HCT116 (cell line): Measurements from ENCODE around the gene PAK1. TPM values are rescaled to one million over a fixed set of nuclear protein-coding genes. Genes with fewer than 3 reads are reported as not detected.

Source experiments
- ATAC-seq: fragments of 200-7000 bp; cut with Tn5 transposase; 2 replicates; pipeline ENCODE4 v1.9.1; 2020; ENCODE audit warnings: mild to moderate bottlenecking, moderate library complexity
- BruUV-seq: library from RNA; stranded (reverse); fragments of 400-500 nt; replicated peaks from 2 replicates; lab custom pipeline; 2021; lab: Mats Ljungman, UMichigan
- CTCF ChIA-PET: fragments of 300-600 bp; sonication (Branson Sonifier 250); formaldehyde crosslinking; loops from one replicate; lab custom pipeline; 2021; ENCODE audit warnings: antibody characterized with exemption; lab: Charles Lee
- POLR2A ChIA-PET: fragments of 300-600, 350-600 bp; sonication (Branson Sonifier 250); formaldehyde crosslinking; loops from one replicate; lab custom pipeline; 2021; ENCODE audit warnings: antibody characterized with exemption; lab: Charles Lee
- RAD21 ChIA-PET, 2 experiments: fragments of 300-600 bp; sonication (Branson Sonifier 250); formaldehyde crosslinking; loops; one replicate each; lab custom pipeline; 2023; ENCODE audit warnings: low total read pairs in 2 of 2; ENCODE audit not compliant: uncharacterized antibody in 2 of 2, unreplicated experiment in 2 of 2, low non-redundant PET in 1 of 2; lab: Charles Lee
- DNase-seq: peaks from one replicate; pipeline ENCODE4 v3.0.0-alpha.2; 2010; ENCODE audit warnings: low read depth, low spot score
- H2AFZ ChIP-seq: fragments of 200-600 bp; shearing (Covaris generic), sonication (generic); 2 replicates; pipeline ENCODE4 v1.6.1; 2017; ENCODE audit warnings: low read depth, mixed run types, mixed read lengths, antibody characterized with exemption, low read length; ENCODE audit not compliant: poor library complexity, severe bottlenecking
- H3K27ac ChIP-seq: 2 replicates; pipeline ENCODE4 v1.5.1; 2012; ENCODE audit warnings: low read depth, low read length
- H3K27me3 ChIP-seq: fragments of 200-600 bp; sonication (generic); 2 replicates; pipeline ENCODE4 v1.6.1; 2016; ENCODE audit warnings: mixed run types, low read length, mixed read lengths; ENCODE audit not compliant: insufficient read depth
- H3K36me3 ChIP-seq, 2 experiments: fragments of 200-500 bp in 1 of 2; fragments of 200-600 bp in 1 of 2; sonication (Bioruptor generic) in 1 of 2; sonication (generic) in 1 of 2; 2 replicates each; pipeline versions ENCODE4 v1.5.1 to v1.6.1; 2014 to 2016; ENCODE audit warnings: low read length in 2 of 2, inconsistent platforms in 1 of 2, mixed read lengths in 1 of 2, mixed run types in 1 of 2; ENCODE audit not compliant: insufficient read depth in 2 of 2, control insufficient read depth in 1 of 2
- H3K4me1 ChIP-seq, 2 experiments: fragments of 200-600 bp in 1 of 2; sonication (generic) in 1 of 2; 2 replicates each; pipeline versions ENCODE4 v1.5.1 to v1.6.1; 2012 to 2017; ENCODE audit warnings: low read length in 2 of 2, inconsistent platforms in 1 of 2, mild to moderate bottlenecking in 1 of 2, mixed read lengths in 1 of 2, mixed run types in 1 of 2, moderate library complexity in 1 of 2; ENCODE audit not compliant: insufficient read depth in 2 of 2, control insufficient read depth in 1 of 2
- H3K4me2 ChIP-seq: fragments of 200-600 bp; sonication (generic); 2 replicates; pipeline ENCODE4 v1.6.1; 2017; ENCODE audit warnings: mixed run types, low read length, mixed read lengths
- H3K4me3 ChIP-seq, 2 experiments: fragments of 200-600 bp in 1 of 2; sonication (generic) in 1 of 2; replicated peaks in 1 of 2; 2 replicates each; pipeline ENCODE4 v1.5.1; 2011 to 2016; ENCODE audit warnings: low read length in 2 of 2, control low read depth in 1 of 2, low read depth in 1 of 2, mild to moderate bottlenecking in 1 of 2, mixed read lengths in 1 of 2, mixed run types in 1 of 2
- H3K79me2 ChIP-seq: fragments of 200-600 bp; sonication (generic); 2 replicates; pipeline ENCODE4 v1.6.1; 2017; ENCODE audit warnings: mild to moderate bottlenecking, mixed run types, low read length, moderate library complexity, mixed read lengths; ENCODE audit not compliant: insufficient read depth
- H3K9ac ChIP-seq: fragments of 200-600 bp; sonication (generic); 2 replicates; pipeline ENCODE4 v1.6.1; 2016; ENCODE audit warnings: low read length, mixed read lengths
- H3K9me2 ChIP-seq: fragments of 200-600 bp; sonication (generic), shearing (Covaris generic); 2 replicates; pipeline ENCODE4 v1.6.1; 2017; ENCODE audit warnings: mixed run types, mild to moderate bottlenecking, moderate library complexity; ENCODE audit not compliant: insufficient read depth
- H3K9me3 ChIP-seq, 2 experiments: fragments of 200-500 bp in 1 of 2; fragments of 200-600 bp in 1 of 2; sonication (Bioruptor generic) in 1 of 2; sonication (generic) in 1 of 2; 2 replicates each; pipeline ENCODE4 v1.6.1; 2014 to 2017; ENCODE audit warnings: low read length in 2 of 2, mixed read lengths in 2 of 2, inconsistent platforms in 1 of 2, low read depth in 1 of 2, mild to moderate bottlenecking in 1 of 2, mixed run types in 1 of 2, moderate library complexity in 1 of 2; ENCODE audit not compliant: control insufficient read depth in 1 of 2, insufficient read depth in 1 of 2
- H4K20me1 ChIP-seq: fragments of 200-600 bp; sonication (generic), shearing (Covaris generic); 2 replicates; pipeline ENCODE4 v1.6.1; 2017; ENCODE audit warnings: mixed run types, mild to moderate bottlenecking, moderate library complexity; ENCODE audit not compliant: insufficient read depth
- ATF3 ChIP-seq: IDR thresholded peaks from 2 replicates; pipeline ENCODE4 v1.6.1; 2012
- CBX3 ChIP-seq: IDR thresholded peaks from 2 replicates; pipeline ENCODE4 v1.6.1; 2012; ENCODE audit warnings: low read depth
- EGR1 ChIP-seq: IDR thresholded peaks from 2 replicates; pipeline ENCODE4 v1.6.1; 2012; ENCODE audit warnings: low read depth
- ELF1 ChIP-seq: IDR thresholded peaks from 2 replicates; pipeline ENCODE4 v1.6.1; 2012; ENCODE audit warnings: low read depth, borderline replicate concordance
- FOSL1 ChIP-seq: IDR thresholded peaks from 2 replicates; pipeline ENCODE4 v1.6.1; 2012; ENCODE audit warnings: low read depth
- JUND ChIP-seq: IDR thresholded peaks from 2 replicates; pipeline ENCODE4 v1.6.1; 2012
- MAX ChIP-seq: IDR thresholded peaks from 2 replicates; pipeline ENCODE4 v1.6.1; 2012
- POLR2A ChIP-seq: IDR thresholded peaks from 2 replicates; pipeline ENCODE4 v1.7.0; 2011; ENCODE audit warnings: borderline replicate concordance; ENCODE audit not compliant: insufficient read depth, insufficient read length; ENCODE audit errors: extremely low read depth
- POLR2AphosphoS5 ChIP-seq: IDR thresholded peaks from 2 replicates; pipeline ENCODE4 v1.6.1; 2011; ENCODE audit warnings: mild to moderate bottlenecking, low read depth, low read length, moderate library complexity
- RAD21 ChIP-seq: IDR thresholded peaks from 2 replicates; pipeline ENCODE4 v1.6.1; 2012; ENCODE audit warnings: low read depth, mild to moderate bottlenecking
- REST ChIP-seq: IDR thresholded peaks from 2 replicates; pipeline ENCODE4 v1.6.1; 2012; ENCODE audit warnings: low read depth
- SIN3A ChIP-seq: IDR thresholded peaks from 2 replicates; pipeline ENCODE4 v1.6.1; 2012; ENCODE audit warnings: low read depth
- SP1 ChIP-seq: IDR thresholded peaks from 2 replicates; pipeline ENCODE4 v1.6.1; 2012; ENCODE audit warnings: low read depth
- SRF ChIP-seq: IDR thresholded peaks from 2 replicates; pipeline ENCODE4 v1.6.1; 2012; ENCODE audit warnings: low read depth
- ZBTB33 ChIP-seq: IDR thresholded peaks from 2 replicates; pipeline ENCODE4 v1.6.1; 2011; ENCODE audit warnings: mild to moderate bottlenecking, low read length, moderate library complexity; ENCODE audit not compliant: insufficient replicate concordance; ENCODE audit errors: extremely low read depth
- ZFX ChIP-seq: fragments of 450-650 bp; IDR thresholded peaks from 2 replicates; pipeline ENCODE4 v1.6.1; 2017
- intact Hi-C: fragments of 100-400 bp; cut with micrococcal nuclease; formaldehyde crosslinking; loops from 2 replicates; pipeline ENCODE4 v1.10.0; 2022
- total RNA-seq: library from RNA; stranded (reverse); gene quantifications from one replicate; pipeline ENCODE4 v1.2.1, GENCODE V29; 2021; ENCODE audit not compliant: unreplicated experiment

The PAK1 gene
- total RNA-seq, 1 experiment from 2014 or later: 56.1 TPM

GRCh38 chr11:77411137-77411707 is 62.7 kb downstream of the PAK1 start:
- no peaks in the 10 kb centered on the region for H4K20me1 ChIP-seq
- intact Hi-C loops: no loop called here
- no peak for TF ChIP-seq SRF
- no peak for TF ChIP-seq ZBTB33
- TF ChIP-seq SP1: no peak
- no peak for TF ChIP-seq ZFX
- TF ChIP-seq EGR1: no peak
- no peak for TF ChIP-seq POLR2A
- TF ChIP-seq JUND: no peak
- TF ChIP-seq SIN3A: no peak
- TF ChIP-seq RAD21: no peak
- TF ChIP-seq ATF3: no peak
- TF ChIP-seq MAX: no peak
- TF ChIP-seq CBX3: no peak
- TF ChIP-seq FOSL1: no peak
- no peak for TF ChIP-seq ELF1
- TF ChIP-seq POLR2AphosphoS5: no peak
- no peak for TF ChIP-seq REST
- TF ChIP-seq, all 23 proteins: peak for 0
- Histone ChIP-seq H2AFZ (no peak overlapping the region), H3K9ac (peak overlapping the region; percentile 76), H3K9me3 (no peaks in the 10 kb centered on the region), H3K4me2 (peak overlapping the region; percentile 89), H3K27ac (peak overlapping the region; percentile 15; the same call in 1 of the 2 replicates), H3K4me1 (peaks cover 15 to 43% of the 10 kb centered on the region in 2 experiments; a peak in 3 of 4 replicates), H3K9me2 (no peaks in the 10 kb centered on the region), H3K4me3 (peak overlapping the region; percentile 60 to 74), H3K36me3 (no peaks in the 10 kb centered on the region), H3K27me3 (no peaks in the 10 kb centered on the region), H3K79me2 (peaks cover 39% of the 10 kb centered on the region)
- peak; percentile 44 for ATAC-seq
- ChIA-PET RAD21 (interaction anchor here in 1 of 2 experiments (0.8 kb wide), 1 partner anchor 216 kb away, joined by 4 read pairs; no protein-coding TSS in a partner anchor), POLR2A (interaction anchor here (1.1 kb wide), 1 partner anchor 36 kb away, joined by 3 read pairs; no protein-coding TSS in a partner anchor), CTCF (interaction anchor here (1.6 kb wide), 1 partner anchor 138 kb away, joined by 4 read pairs; no protein-coding TSS in a partner anchor)
- DNase-seq: no peak
- no TSS peak for BruUV-seq
